Measurements from ENCODE around the gene PRDX5.

GRCh38 chr11:64306876-64307622 lies 10.9 kb upstream of the PRDX5 start:
- TF ChIP-seq CTCF (IDR thresholded peaks at IDR 0.05) (no peak), POLR2AphosphoS5 (IDR thresholded peaks at IDR 0.05) (no peak), EP300 (IDR thresholded peaks at IDR 0.05; ENCODE audit: low read depth) (no peak)

Measured in transverse colon (tissue), 4 donors.